Ovary (tissue), 3 donors: Measurements from ENCODE around the gene VPS18.

Experiments used
- CTCF ChIP-seq, 3 donors: fragments of 450-650 bp in 2 of 3; fragments of 200-600 bp in 1 of 3; IDR thresholded peaks; one replicate each; pipeline versions ENCODE4 v1.5.1 to v1.8.0; 2016 to 2022; ENCODE audit warnings: antibody characterized with exemption in 3 of 3, mild to moderate bottlenecking in 1 of 3
- POLR2A ChIP-seq: fragments of 450-650 bp; IDR thresholded peaks from one replicate; pipeline ENCODE4 v1.6.1; 2017; ENCODE audit warnings: antibody characterized with exemption, mild to moderate bottlenecking, moderate library complexity
- donor health status: DM: no; HTN: no; CAD: no.

- TF ChIP-seq CTCF (IDR thresholded peaks at IDR 0.05) (no peak), POLR2A (no peak)
Measured at GRCh38 chr15:40948706-40949473, 54.6 kb downstream of the VPS18 start.
